ENCODE measurements around the gene FAM222B.
"Not testable (repeated sequence)": the region's sequence is repeated elsewhere in the genome, so short reads cannot be mapped to it uniquely, and the experiment has no call there.

FAM222B gene

GRCh38 chr17:28839221-28839620 lies 3.4 kb downstream of the FAM222B start:
- no peak for DNase-seq (ENCODE audit: low read depth)

- DNase-seq (ENCODE audit: low read depth): not testable (repeated sequence)
Observed at GRCh38 chr17:28836541-28836940, 6.0 kb downstream of the FAM222B start.

- DNase-seq (ENCODE audit: low read depth): no peak
Observed at GRCh38 chr17:28834420-28834819, 8.2 kb downstream of the FAM222B start.

GRCh38 chr17:28828294-28829040 lies 14.1 kb downstream of the FAM222B start:
- DNase-seq (ENCODE audit: low read depth): no peak

- no peak for DNase-seq (ENCODE audit: low read depth)
Observed at GRCh38 chr17:28827672-28828071, 14.9 kb downstream of the FAM222B start.

GRCh38 chr17:28819582-28819981 lies 23.0 kb downstream of the FAM222B start:
- no peak for DNase-seq (ENCODE audit: low read depth)

GRCh38 chr17:28818819-28819221 lies 23.8 kb downstream of the FAM222B start:
- DNase-seq (ENCODE audit: low read depth): no peak

GRCh38 chr17:28816540-28816939 lies 26.1 kb downstream of the FAM222B start:
- no peak for DNase-seq (ENCODE audit: low read depth)

GRCh38 chr17:28812748-28813377 lies 29.7 kb downstream of the FAM222B start:
- no peak for DNase-seq (ENCODE audit: low read depth)

- DNase-seq (ENCODE audit: low read depth): peak; percentile 94
Observed at GRCh38 chr17:28812091-28812747, 30.4 kb downstream of the FAM222B start.

- no peak for DNase-seq (ENCODE audit: low read depth)
Observed at GRCh38 chr17:28811651-28812090, 30.9 kb downstream of the FAM222B start.

- DNase-seq (ENCODE audit: low read depth): no peak
Observed at GRCh38 chr17:28810437-28810836, 32.2 kb downstream of the FAM222B start.

GRCh38 chr17:28807925-28808634 lies 34.5 kb downstream of the FAM222B start:
- no peak for DNase-seq (ENCODE audit: low read depth)

GRCh38 chr17:28796062-28796461 lies 46.5 kb downstream of the FAM222B start:
- DNase-seq (ENCODE audit: low read depth): no peak

GRCh38 chr17:28794846-28795441 lies 47.6 kb downstream of the FAM222B start:
- not testable (repeated sequence) for DNase-seq (ENCODE audit: low read depth)

- no peak for DNase-seq (ENCODE audit: low read depth)
Observed at GRCh38 chr17:28792877-28793661, 49.5 kb downstream of the FAM222B start.

GRCh38 chr17:28788100-28788499 lies 54.5 kb downstream of the FAM222B start:
- DNase-seq (ENCODE audit: low read depth): no peak

- DNase-seq (ENCODE audit: low read depth): no peak
Observed at GRCh38 chr17:28783161-28783560, 59.4 kb downstream of the FAM222B start.

GRCh38 chr17:28779601-28780000 lies 63.0 kb downstream of the FAM222B start:
- not testable (repeated sequence) for DNase-seq (ENCODE audit: low read depth)

GRCh38 chr17:28777178-28777577 lies 65.4 kb downstream of the FAM222B start:
- DNase-seq (ENCODE audit: low read depth): no peak

- no peak for DNase-seq (ENCODE audit: low read depth)
Observed at GRCh38 chr17:28774206-28774605, 68.4 kb downstream of the FAM222B start.
